ENCODE measurements around the gene GDPD4.

Gene GDPD4

GRCh38 chr11:77189588-77190210 is 111.8 kb downstream of the GDPD4 start:
- no peak for DNase-seq (ENCODE audit: low spot score)

DNA sequence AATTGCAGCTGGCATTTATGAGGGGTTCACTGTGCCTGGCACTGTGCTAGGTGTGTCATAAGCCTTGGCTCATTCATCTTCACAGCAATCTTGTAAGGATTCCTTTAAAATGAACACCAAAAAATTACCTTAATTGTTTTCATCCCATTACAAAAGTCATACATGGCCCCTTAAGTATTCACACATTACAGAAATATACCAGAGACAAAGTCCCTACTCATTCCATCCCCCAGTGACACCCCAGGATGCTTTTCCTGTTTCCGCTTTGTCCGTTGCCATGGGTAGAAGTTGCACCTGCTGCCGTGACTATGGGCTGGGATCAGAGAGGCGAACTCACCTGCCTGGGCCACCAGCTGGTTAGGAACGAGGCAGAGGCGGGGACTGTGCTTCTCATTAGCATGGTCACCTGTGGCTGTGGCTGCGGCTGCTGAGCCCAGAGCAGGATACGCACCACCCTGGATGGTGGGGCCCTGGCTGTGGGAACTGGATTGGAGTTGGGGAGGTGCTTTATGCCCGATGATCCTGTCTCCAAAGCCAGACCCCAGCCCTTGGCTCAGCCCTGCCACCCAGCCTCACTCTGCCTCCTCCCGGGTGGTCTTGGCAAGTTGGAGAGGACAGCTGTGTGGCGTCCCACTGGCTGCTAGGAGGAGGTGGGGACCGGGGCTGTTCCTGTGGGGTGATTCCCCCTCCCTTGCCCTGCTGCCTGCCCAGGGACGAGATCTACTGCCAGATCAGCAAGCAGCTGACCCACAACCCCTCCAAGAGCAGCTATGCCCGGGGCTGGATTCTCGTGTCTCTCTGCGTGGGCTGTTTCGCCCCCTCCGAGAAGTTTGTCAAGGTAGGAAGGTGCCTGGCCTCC is 112.6 kb downstream of the GDPD4 start:
- DNase-seq (ENCODE audit: low spot score): no peak

DNA sequence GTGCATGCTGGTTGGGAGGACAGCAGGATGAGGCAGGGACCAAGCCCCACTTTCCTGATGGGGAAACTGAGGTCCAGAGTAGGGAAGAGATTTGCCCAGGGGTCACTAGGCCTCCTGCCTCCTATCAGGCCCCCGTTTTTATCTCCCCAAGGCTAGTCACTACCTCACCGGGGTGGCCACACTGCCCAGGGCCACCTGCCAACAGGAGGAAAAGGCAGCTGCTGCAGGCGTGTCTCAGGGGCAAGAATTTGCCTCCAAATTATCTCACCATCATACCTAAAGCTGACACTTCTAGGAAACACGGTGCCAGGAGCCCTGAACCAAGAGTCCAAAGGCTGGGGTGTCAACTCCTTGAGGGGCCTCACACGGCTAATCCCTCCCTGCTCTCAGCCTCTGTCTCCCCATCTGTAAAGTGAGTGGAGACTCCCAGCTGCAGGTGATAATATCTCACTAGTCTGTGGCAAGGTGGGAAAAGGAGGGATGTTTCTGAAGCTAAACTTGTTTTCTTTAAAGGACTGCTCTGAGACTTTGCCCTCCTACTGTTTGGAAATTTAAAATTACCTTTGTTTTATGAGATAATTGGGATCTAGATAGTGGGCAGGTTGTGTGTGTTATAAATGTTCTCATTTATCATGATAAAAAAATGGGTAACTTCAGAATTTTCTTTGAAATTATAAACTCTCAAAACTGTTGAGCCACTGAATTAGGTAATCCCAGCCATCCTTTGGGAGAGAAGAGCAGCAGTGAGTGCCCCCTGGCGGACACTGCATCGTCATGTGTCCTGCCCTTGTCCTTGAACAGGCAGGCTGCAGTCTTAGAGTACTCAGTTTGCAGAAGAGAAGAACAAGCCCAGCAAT is 113.5 kb downstream of the GDPD4 start:
- DNase-seq (ENCODE audit: low spot score): peak; percentile 77

- no peak for DNase-seq (ENCODE audit: low spot score)
These were observed 114.3 kb downstream of the GDPD4 start for GRCh38 chr11:77187111-77187750.

GRCh38 chr11:77186302-77186701 is 115.2 kb downstream of the GDPD4 start:
- DNase-seq (ENCODE audit: low spot score): no peak

DNA sequence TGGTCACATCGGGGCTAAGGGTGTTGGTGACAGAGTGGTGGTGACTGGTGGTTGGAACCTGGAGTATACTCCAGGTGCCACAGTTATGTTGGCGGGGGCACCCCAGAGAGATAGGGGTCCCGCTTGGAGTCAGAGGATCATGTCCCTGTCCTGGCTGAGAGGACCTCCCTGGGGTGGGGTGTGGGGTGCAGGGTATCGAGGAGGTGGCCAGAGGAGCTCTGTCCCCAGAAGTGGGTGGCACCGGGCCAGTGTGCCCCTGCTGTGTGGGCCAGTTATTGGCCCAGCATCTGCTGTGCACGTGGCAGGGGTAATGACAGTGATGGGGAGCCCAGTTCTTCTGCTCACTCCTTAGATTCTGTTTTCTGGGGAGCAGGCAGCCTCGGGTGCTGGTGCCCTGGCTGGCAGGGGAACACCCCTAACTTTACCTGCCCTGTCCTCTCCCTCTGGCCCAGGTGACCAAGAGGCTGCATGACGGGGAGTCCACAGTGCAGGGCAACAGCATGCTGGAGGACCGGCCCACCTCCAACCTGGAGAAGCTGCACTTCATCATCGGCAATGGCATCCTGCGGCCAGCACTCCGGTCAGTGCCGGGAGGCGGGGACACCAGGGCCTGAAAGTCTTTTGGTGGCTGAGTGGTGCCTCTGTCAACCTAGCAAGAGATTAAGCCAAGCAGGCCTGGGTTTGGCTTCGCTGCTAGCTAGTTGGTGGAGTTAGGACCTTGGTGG is 117.2 kb downstream of the GDPD4 start:
- DNase-seq (ENCODE audit: low spot score): no peak

DNA sequence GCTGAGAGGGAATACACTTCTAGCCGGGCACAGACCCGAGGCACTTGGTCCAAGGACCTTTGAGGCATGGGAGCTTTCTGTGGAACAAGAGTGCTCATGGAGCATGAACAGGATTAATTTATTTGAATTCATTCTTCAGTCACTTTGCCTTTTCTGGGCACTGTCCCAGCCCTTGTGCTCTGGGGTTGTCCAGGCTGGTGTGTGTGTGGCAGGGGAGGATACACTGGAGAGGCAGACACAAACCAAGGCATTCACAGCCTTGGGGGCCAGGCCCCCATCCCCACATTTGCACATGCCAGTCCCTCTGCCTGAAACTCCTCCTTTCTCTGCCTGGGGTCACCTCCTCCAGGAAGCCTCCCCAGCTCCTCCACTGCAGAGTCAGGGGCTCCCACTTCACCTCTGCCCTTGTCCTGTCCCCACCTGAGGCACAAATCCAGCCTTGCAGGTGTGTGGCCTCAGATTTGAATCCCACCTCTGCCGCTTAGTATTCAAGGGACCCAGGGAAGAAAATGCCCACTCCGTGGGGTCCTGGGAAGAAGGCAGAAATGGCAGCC is 118.0 kb downstream of the GDPD4 start:
- DNase-seq (ENCODE audit: low spot score): no peak

DNA sequence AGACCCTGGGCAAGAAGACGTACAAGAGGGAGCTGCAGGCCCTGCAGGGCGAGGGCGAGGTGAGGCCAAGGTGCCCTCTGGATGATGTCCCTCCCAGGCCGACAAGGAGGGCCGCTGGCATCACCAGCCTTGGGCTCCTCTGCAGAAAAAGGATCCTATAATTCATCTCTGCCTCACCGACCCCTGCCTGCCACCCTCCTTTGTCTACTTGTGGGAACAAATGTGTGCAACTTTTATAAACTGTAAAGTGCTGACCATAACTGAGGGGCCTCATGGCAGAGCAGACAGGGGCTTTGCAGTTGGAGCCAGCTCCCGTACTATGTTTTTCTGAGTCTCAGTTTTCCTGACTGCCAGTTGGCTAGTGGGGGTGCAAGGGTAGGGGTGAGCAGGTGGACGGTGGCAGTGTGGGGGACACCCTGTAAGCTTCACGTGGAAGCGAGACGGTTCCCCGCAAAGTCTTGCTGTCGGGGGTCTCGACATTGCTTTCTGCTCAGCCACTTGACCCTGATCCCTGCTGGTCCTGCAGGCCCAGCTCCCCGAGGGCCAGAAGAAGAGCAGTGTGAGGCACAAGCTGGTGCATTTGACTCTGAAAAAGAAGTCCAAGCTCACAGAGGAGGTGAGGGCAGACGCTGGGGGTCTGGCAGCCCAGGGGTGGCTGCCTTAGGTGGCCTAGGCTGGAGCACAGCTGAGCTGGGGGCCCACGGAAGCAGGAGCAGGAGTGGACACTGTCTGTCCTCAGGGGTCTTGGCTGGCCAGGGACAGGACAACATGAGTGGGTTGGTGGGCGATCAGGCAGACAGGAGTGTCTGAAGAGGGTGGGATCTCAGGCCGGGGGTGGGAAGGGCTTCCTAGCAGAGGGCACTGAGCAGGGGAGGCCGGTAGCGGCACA is 118.7 kb downstream of the GDPD4 start:
- DNase-seq (ENCODE audit: low spot score): no peak

GRCh38 chr11:77181799-77182541 is 119.5 kb downstream of the GDPD4 start:
- DNase-seq (ENCODE audit: low spot score): no peak

DNA sequence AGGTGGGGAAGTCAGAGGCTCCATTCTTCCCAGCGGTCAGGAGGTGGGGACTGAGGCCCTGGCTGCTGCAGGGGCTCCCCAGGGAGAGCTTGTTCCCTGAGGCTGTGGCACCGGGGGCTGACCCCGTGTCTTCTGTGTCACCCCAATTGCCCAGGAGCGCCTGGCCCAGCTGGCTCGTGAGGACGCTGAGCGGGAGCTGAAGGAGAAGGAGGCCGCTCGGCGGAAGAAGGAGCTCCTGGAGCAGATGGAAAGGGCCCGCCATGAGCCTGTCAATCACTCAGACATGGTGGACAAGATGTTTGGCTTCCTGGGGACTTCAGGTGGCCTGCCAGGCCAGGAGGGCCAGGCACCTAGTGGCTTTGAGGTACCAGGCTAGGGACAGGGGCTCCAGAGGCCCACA is 120.3 kb downstream of the GDPD4 start:
- DNase-seq (ENCODE audit: low spot score): no peak

- DNase-seq (ENCODE audit: low spot score): no peak
These were observed 121.1 kb downstream of the GDPD4 start for GRCh38 chr11:77180346-77180745.

DNA sequence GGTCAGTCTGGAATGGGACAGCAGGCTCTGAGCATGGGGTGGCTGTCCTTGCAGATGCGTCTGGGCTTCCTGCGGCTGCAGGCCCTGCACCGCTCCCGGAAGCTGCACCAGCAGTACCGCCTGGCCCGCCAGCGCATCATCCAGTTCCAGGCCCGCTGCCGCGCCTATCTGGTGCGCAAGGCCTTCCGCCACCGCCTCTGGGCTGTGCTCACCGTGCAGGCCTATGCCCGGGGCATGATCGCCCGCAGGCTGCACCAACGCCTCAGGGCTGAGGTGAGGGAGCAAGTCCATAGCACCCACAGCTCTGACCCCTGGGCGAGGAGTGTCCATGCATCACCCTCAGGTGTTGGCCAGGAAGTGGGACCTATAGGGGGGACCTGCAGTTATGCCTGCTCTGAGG is 121.8 kb downstream of the GDPD4 start:
- no peak for DNase-seq (ENCODE audit: low spot score)

DNA sequence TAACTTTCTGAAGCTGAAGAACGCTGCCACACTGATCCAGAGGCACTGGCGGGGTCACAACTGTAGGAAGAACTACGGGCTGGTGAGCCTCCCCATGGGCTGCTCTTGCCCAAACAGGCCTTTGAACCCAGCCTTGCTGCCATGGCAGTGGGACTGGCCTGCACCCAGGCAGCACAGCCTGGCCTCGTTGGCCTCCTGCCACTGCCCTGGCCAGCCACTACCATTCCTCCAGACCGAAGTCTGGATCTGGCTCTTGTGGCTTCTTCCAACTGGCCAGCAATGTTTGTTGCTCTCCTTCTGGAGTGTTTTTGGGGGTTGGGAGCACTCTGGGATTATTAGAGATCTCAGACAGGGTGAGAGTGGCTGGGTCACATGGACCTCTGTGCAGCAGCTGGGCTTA is 122.4 kb downstream of the GDPD4 start:
- DNase-seq (ENCODE audit: low spot score): no peak

DNA sequence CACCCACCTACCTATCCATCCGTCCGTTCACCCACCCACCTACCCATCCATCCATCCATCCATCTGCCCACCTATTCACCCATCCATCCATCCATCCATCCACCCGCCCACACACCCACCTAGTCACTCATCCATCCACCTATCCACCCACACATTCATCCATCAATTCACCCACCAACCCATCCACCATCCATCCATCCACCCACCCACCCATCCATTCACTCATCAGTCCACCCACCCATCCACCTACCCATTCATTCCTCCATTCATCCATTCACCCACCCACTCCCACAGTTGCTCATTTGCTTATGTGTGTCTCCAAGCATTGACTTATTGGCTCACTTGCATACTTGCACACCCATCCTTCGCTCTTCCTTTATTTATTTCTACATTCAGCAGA is 123.3 kb downstream of the GDPD4 start:
- no peak for DNase-seq (ENCODE audit: low spot score)

DNA sequence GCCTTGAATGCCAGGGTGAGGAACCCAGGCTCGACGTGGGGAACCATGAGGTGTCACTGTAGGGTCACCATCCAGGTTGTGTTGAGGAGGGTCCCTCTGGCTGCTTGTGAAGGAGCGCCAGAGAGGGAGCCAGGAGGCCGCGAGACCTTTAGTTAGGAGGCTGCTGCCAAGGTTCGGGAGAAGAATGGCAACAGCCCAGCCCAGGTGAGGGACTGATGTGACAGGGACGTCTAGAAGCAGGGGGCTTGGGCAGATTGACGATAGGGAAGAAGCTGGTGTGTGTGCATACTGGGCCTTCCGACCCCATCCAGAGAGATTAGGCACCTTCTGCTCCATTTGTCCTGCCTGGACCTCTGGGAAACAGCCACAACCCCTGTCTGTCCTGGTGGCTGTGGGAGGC is 124.5 kb downstream of the GDPD4 start:
- DNase-seq (ENCODE audit: low spot score): no peak

GRCh38 chr11:77175869-77176539 is 125.5 kb downstream of the GDPD4 start:
- no peak for DNase-seq (ENCODE audit: low spot score)

GRCh38 chr11:77175021-77175842 is 126.3 kb downstream of the GDPD4 start:
- DNase-seq (ENCODE audit: low spot score): no peak

DNA sequence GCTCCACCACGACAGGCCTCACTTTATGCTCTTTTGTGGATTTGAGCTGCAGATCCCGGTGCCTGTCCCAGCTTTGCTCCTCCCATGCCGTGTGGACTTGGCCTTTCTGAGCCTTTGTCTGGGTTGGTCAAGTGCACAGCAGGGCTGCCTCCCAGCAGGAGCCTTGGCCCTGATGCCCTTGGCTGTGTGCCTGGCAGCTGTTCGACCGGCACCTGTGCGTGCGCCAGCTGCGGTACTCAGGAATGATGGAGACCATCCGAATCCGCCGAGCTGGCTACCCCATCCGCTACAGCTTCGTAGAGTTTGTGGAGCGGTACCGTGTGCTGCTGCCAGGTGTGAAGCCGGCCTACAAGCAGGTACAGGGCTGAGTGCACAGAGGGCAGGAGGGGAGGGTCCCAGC is 126.9 kb downstream of the GDPD4 start:
- no peak for DNase-seq (ENCODE audit: low spot score)
